HCT116 (cell line): ENCODE measurements around the gene SRCIN1. TPM values are rescaled to one million over a fixed set of nuclear protein-coding genes. Genes with fewer than 3 reads are reported as not detected.

Experiments
- ATAC-seq: fragments of 200-7000 bp; cut with Tn5 transposase; 2 replicates; pipeline ENCODE4 v1.9.1; 2020; ENCODE audit warnings: mild to moderate bottlenecking, moderate library complexity
- BruUV-seq: library from RNA; stranded (reverse); fragments of 400-500 nt; replicated peaks from 2 replicates; lab custom pipeline; 2021; lab: Mats Ljungman, UMichigan
- CTCF ChIA-PET: fragments of 300-600 bp; sonication (Branson Sonifier 250); formaldehyde crosslinking; loops from one replicate; lab custom pipeline; 2021; ENCODE audit warnings: antibody characterized with exemption; lab: Charles Lee
- POLR2A ChIA-PET: fragments of 300-600, 350-600 bp; sonication (Branson Sonifier 250); formaldehyde crosslinking; loops from one replicate; lab custom pipeline; 2021; ENCODE audit warnings: antibody characterized with exemption; lab: Charles Lee
- RAD21 ChIA-PET, 2 experiments: fragments of 300-600 bp; sonication (Branson Sonifier 250); formaldehyde crosslinking; loops; one replicate each; lab custom pipeline; 2023; ENCODE audit warnings: low total read pairs in 2 of 2; ENCODE audit not compliant: uncharacterized antibody in 2 of 2, unreplicated experiment in 2 of 2, low non-redundant PET in 1 of 2; lab: Charles Lee
- DNase-seq: peaks from one replicate; pipeline ENCODE4 v3.0.0-alpha.2; 2010; ENCODE audit warnings: low read depth, low spot score
- H2AFZ ChIP-seq: fragments of 200-600 bp; shearing (Covaris generic), sonication (generic); 2 replicates; pipeline ENCODE4 v1.6.1; 2017; ENCODE audit warnings: low read depth, mixed run types, mixed read lengths, antibody characterized with exemption, low read length; ENCODE audit not compliant: poor library complexity, severe bottlenecking
- H3K27ac ChIP-seq: 2 replicates; pipeline ENCODE4 v1.5.1; 2012; ENCODE audit warnings: low read depth, low read length
- H3K27me3 ChIP-seq: fragments of 200-600 bp; sonication (generic); 2 replicates; pipeline ENCODE4 v1.6.1; 2016; ENCODE audit warnings: mixed run types, low read length, mixed read lengths; ENCODE audit not compliant: insufficient read depth
- H3K36me3 ChIP-seq, 2 experiments: fragments of 200-500 bp in 1 of 2; fragments of 200-600 bp in 1 of 2; sonication (Bioruptor generic) in 1 of 2; sonication (generic) in 1 of 2; 2 replicates each; pipeline versions ENCODE4 v1.5.1 to v1.6.1; 2014 to 2016; ENCODE audit warnings: low read length in 2 of 2, inconsistent platforms in 1 of 2, mixed read lengths in 1 of 2, mixed run types in 1 of 2; ENCODE audit not compliant: insufficient read depth in 2 of 2, control insufficient read depth in 1 of 2
- H3K4me1 ChIP-seq, 2 experiments: fragments of 200-600 bp in 1 of 2; sonication (generic) in 1 of 2; 2 replicates each; pipeline versions ENCODE4 v1.5.1 to v1.6.1; 2012 to 2017; ENCODE audit warnings: low read length in 2 of 2, inconsistent platforms in 1 of 2, mild to moderate bottlenecking in 1 of 2, mixed read lengths in 1 of 2, mixed run types in 1 of 2, moderate library complexity in 1 of 2; ENCODE audit not compliant: insufficient read depth in 2 of 2, control insufficient read depth in 1 of 2
- H3K4me2 ChIP-seq: fragments of 200-600 bp; sonication (generic); 2 replicates; pipeline ENCODE4 v1.6.1; 2017; ENCODE audit warnings: mixed run types, low read length, mixed read lengths
- H3K4me3 ChIP-seq, 2 experiments: fragments of 200-600 bp in 1 of 2; sonication (generic) in 1 of 2; replicated peaks in 1 of 2; 2 replicates each; pipeline ENCODE4 v1.5.1; 2011 to 2016; ENCODE audit warnings: low read length in 2 of 2, control low read depth in 1 of 2, low read depth in 1 of 2, mild to moderate bottlenecking in 1 of 2, mixed read lengths in 1 of 2, mixed run types in 1 of 2
- H3K79me2 ChIP-seq: fragments of 200-600 bp; sonication (generic); 2 replicates; pipeline ENCODE4 v1.6.1; 2017; ENCODE audit warnings: mild to moderate bottlenecking, mixed run types, low read length, moderate library complexity, mixed read lengths; ENCODE audit not compliant: insufficient read depth
- H3K9ac ChIP-seq: fragments of 200-600 bp; sonication (generic); 2 replicates; pipeline ENCODE4 v1.6.1; 2016; ENCODE audit warnings: low read length, mixed read lengths
- H3K9me2 ChIP-seq: fragments of 200-600 bp; sonication (generic), shearing (Covaris generic); 2 replicates; pipeline ENCODE4 v1.6.1; 2017; ENCODE audit warnings: mixed run types, mild to moderate bottlenecking, moderate library complexity; ENCODE audit not compliant: insufficient read depth
- H3K9me3 ChIP-seq, 2 experiments: fragments of 200-500 bp in 1 of 2; fragments of 200-600 bp in 1 of 2; sonication (Bioruptor generic) in 1 of 2; sonication (generic) in 1 of 2; 2 replicates each; pipeline ENCODE4 v1.6.1; 2014 to 2017; ENCODE audit warnings: low read length in 2 of 2, mixed read lengths in 2 of 2, inconsistent platforms in 1 of 2, low read depth in 1 of 2, mild to moderate bottlenecking in 1 of 2, mixed run types in 1 of 2, moderate library complexity in 1 of 2; ENCODE audit not compliant: control insufficient read depth in 1 of 2, insufficient read depth in 1 of 2
- H4K20me1 ChIP-seq: fragments of 200-600 bp; sonication (generic), shearing (Covaris generic); 2 replicates; pipeline ENCODE4 v1.6.1; 2017; ENCODE audit warnings: mixed run types, mild to moderate bottlenecking, moderate library complexity; ENCODE audit not compliant: insufficient read depth
- CBX3 ChIP-seq: IDR thresholded peaks from 2 replicates; pipeline ENCODE4 v1.6.1; 2012; ENCODE audit warnings: low read depth
- CEBPB ChIP-seq: IDR thresholded peaks from 2 replicates; pipeline ENCODE4 v1.6.1; 2012; ENCODE audit warnings: low read depth
- ELF1 ChIP-seq: IDR thresholded peaks from 2 replicates; pipeline ENCODE4 v1.6.1; 2012; ENCODE audit warnings: low read depth, borderline replicate concordance
- FOSL1 ChIP-seq: IDR thresholded peaks from 2 replicates; pipeline ENCODE4 v1.6.1; 2012; ENCODE audit warnings: low read depth
- JUND ChIP-seq: IDR thresholded peaks from 2 replicates; pipeline ENCODE4 v1.6.1; 2012
- POLR2AphosphoS5 ChIP-seq: IDR thresholded peaks from 2 replicates; pipeline ENCODE4 v1.6.1; 2011; ENCODE audit warnings: mild to moderate bottlenecking, low read depth, low read length, moderate library complexity
- RAD21 ChIP-seq: IDR thresholded peaks from 2 replicates; pipeline ENCODE4 v1.6.1; 2012; ENCODE audit warnings: low read depth, mild to moderate bottlenecking
- REST ChIP-seq: IDR thresholded peaks from 2 replicates; pipeline ENCODE4 v1.6.1; 2012; ENCODE audit warnings: low read depth
- SRF ChIP-seq: IDR thresholded peaks from 2 replicates; pipeline ENCODE4 v1.6.1; 2012; ENCODE audit warnings: low read depth
- ZFX ChIP-seq: fragments of 450-650 bp; IDR thresholded peaks from 2 replicates; pipeline ENCODE4 v1.6.1; 2017
- intact Hi-C: fragments of 100-400 bp; cut with micrococcal nuclease; formaldehyde crosslinking; loops from 2 replicates; pipeline ENCODE4 v1.10.0; 2022
- total RNA-seq: library from RNA; stranded (reverse); gene quantifications from one replicate; pipeline ENCODE4 v1.2.1, GENCODE V29; 2021; ENCODE audit not compliant: unreplicated experiment
- TF ChIP-seq, protein P1 (sequence below): IDR thresholded peaks from 2 replicates; pipeline ENCODE4 v1.6.1; 2012
- TF ChIP-seq, protein P2 (sequence below), 3 experiments: fragments of 200-600 bp in 1 of 3; sonication (generic) in 1 of 3; IDR thresholded peaks in 2 of 3; conservative IDR thresholded peaks in 1 of 3; 2 replicates each; pipeline ENCODE4 v1.5.1; 2012 to 2017; ENCODE audit warnings: low read depth in 2 of 3, low read length in 2 of 3, antibody characterized with exemption in 1 of 3, borderline replicate concordance in 1 of 3, control low read depth in 1 of 3, mild to moderate bottlenecking in 1 of 3, mixed read lengths in 1 of 3, mixed run types in 1 of 3, moderate library complexity in 1 of 3; ENCODE audit not compliant: insufficient read depth in 1 of 3

Gene SRCIN1
- total RNA-seq, 1 experiment from 2014 or later: 10.5 TPM

GRCh38 chr17:38564254-38564837 is 41.4 kb downstream of the SRCIN1 start:
- no peaks in the 10 kb centered on the region for H3K9me2 ChIP-seq
- ChIA-PET CTCF (interaction anchor here (1.0 kb wide), 1 partner anchor 19 kb away, joined by 4 read pairs; no protein-coding TSS in a partner anchor), POLR2A (no interaction called here), RAD21 (no interaction called here)
- H3K27me3 ChIP-seq: no peaks in the 10 kb centered on the region
- H3K9me3 ChIP-seq: no peaks in the 10 kb centered on the region
- no peak overlapping the region for H2AFZ ChIP-seq
- H3K9ac ChIP-seq: no peak overlapping the region
- no peak overlapping the region for H3K4me2 ChIP-seq
- ATAC-seq (no peak), DNase-seq (no peak)
- no peaks in the 10 kb centered on the region for H3K79me2 ChIP-seq
- no peaks in the 10 kb centered on the region for H3K36me3 ChIP-seq
- H3K27ac ChIP-seq: no peak overlapping the region
- no TSS peak for BruUV-seq
- H3K4me1 ChIP-seq: peaks cover 8 to 10% of the 10 kb centered on the region in 2 experiments; a peak in 3 of 4 replicates
- H3K4me3 ChIP-seq: no peak overlapping the region
- TF ChIP-seq JUND (no peak), POLR2AphosphoS5 (no peak), ELF1 (no peak), CBX3 (no peak), RAD21 (no peak), CEBPB (no peak), ZFX (no peak), REST (no peak), SRF (no peak), FOSL1 (no peak)
- TF ChIP-seq, protein P1, sequence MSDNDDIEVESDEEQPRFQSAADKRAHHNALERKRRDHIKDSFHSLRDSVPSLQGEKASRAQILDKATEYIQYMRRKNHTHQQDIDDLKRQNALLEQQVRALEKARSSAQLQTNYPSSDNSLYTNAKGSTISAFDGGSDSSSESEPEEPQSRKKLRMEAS: no peak
- TF ChIP-seq, protein P2, sequence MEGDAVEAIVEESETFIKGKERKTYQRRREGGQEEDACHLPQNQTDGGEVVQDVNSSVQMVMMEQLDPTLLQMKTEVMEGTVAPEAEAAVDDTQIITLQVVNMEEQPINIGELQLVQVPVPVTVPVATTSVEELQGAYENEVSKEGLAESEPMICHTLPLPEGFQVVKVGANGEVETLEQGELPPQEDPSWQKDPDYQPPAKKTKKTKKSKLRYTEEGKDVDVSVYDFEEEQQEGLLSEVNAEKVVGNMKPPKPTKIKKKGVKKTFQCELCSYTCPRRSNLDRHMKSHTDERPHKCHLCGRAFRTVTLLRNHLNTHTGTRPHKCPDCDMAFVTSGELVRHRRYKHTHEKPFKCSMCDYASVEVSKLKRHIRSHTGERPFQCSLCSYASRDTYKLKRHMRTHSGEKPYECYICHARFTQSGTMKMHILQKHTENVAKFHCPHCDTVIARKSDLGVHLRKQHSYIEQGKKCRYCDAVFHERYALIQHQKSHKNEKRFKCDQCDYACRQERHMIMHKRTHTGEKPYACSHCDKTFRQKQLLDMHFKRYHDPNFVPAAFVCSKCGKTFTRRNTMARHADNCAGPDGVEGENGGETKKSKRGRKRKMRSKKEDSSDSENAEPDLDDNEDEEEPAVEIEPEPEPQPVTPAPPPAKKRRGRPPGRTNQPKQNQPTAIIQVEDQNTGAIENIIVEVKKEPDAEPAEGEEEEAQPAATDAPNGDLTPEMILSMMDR (IDR thresholded peaks at IDR 0.05 in 2 of 3, conservative IDR thresholded peaks at IDR 0.05 in 1 of 3; ENCODE audit: borderline replicate concordance in 1 of 3, insufficient read depth in 1 of 3, low read depth in 2 of 3, low read length in 2 of 3): no peak
- H4K20me1 ChIP-seq: no peaks in the 10 kb centered on the region
- intact Hi-C loops: no loop called here
